ENCODE data around the gene CEP192.
"Not testable (repeated sequence)": the region's sequence is repeated elsewhere in the genome, so short reads cannot be mapped to it uniquely, and the experiment has no call there.

Gene CEP192

GRCh38 chr18:12990967-12991820 lies at the start of gene CEP192:
Gene CEP192 (plus strand): TSS chr18:12991362. CDS start chr18:12999425, 8,063 bp downstream.
- DNase-seq: peak; percentile 95

GRCh38 chr18:12943215-12943614 lies 47.9 kb upstream of the CEP192 start:
- no peak for DNase-seq

- DNase-seq: no peak
Measured at GRCh38 chr18:12944709-12945108, 46.5 kb upstream of the CEP192 start.

- no peak for DNase-seq
Measured at GRCh38 chr18:12946549-12947284, 44.4 kb upstream of the CEP192 start.

- DNase-seq: peak; percentile 99
Measured at GRCh38 chr18:12947285-12948049, 43.7 kb upstream of the CEP192 start, which contains the start of gene SEH1L. Gene SEH1L (plus strand): TSS chr18:12948011. CDS start chr18:12948122, 111 bp downstream.

GRCh38 chr18:12948050-12948804 lies 42.9 kb upstream of the CEP192 start:
- peak; percentile 95 for DNase-seq

GRCh38 chr18:12958478-12958877 lies 32.7 kb upstream of the CEP192 start:
- DNase-seq: no peak

- no peak for DNase-seq
Measured at GRCh38 chr18:12960395-12960794, 30.8 kb upstream of the CEP192 start.

GRCh38 chr18:12960853-12961397 lies 30.2 kb upstream of the CEP192 start:
- DNase-seq: no peak

- DNase-seq: no peak
Measured at GRCh38 chr18:12963069-12963468, 28.1 kb upstream of the CEP192 start.

- DNase-seq: no peak
Measured at GRCh38 chr18:12968115-12968514, 23.0 kb upstream of the CEP192 start.

GRCh38 chr18:12968619-12969018 lies 22.5 kb upstream of the CEP192 start:
- DNase-seq: no peak

GRCh38 chr18:12973562-12974213 lies 17.5 kb upstream of the CEP192 start:
- DNase-seq: no peak

- DNase-seq: no peak
Measured at GRCh38 chr18:12975488-12975887, 15.7 kb upstream of the CEP192 start.

- DNase-seq: no peak
Measured at GRCh38 chr18:12976305-12976704, 14.9 kb upstream of the CEP192 start.

- not testable (repeated sequence) for DNase-seq
Measured at GRCh38 chr18:12980065-12980464, 11.1 kb upstream of the CEP192 start.

GRCh38 chr18:12989397-12990122 lies 1.6 kb upstream of the CEP192 start:
- no peak for DNase-seq

- peak; percentile 49 for DNase-seq
Measured at GRCh38 chr18:12990123-12990475, 1.1 kb upstream of the CEP192 start.

GRCh38 chr18:12990641-12990966 lies 558 bp upstream of the CEP192 start:
- no peak for DNase-seq

GRCh38 chr18:12991821-12992179 lies 638 bp downstream of the CEP192 start:
- DNase-seq: no peak

- DNase-seq: no peak
Measured at GRCh38 chr18:12993439-12993838, 2.3 kb downstream of the CEP192 start.
